ENCODE data around the gene MUC20. TPM values are rescaled to one million over a fixed set of nuclear protein-coding genes. Genes with fewer than 3 reads are reported as not detected.

MUC20 gene
- total RNA-seq, 1 experiment from 2014 or later, result not detected

DNA sequence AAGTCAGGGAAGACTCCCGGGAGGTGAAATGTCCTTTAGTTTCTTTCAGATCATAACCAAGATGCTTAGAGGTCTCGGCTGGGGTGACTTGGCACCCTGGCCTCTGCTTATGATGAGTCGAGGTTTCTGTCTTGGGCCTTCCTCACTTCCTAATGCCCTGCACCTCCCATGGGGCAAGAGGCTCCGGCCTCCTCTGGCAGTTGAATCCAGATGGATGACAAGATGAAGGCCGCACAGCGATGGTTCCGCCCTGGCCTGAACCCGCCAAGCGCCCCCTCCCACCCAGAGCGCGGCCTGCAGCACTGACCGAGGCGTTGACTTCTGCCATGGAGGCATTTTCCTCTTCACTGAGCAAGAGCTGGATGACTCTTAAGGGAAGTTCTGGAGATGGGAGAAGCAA lies 31.3 kb downstream of the MUC20 start:
- Histone ChIP-seq H4K5ac (ENCODE audit: insufficient read length, low read depth, low read length) (no peak overlapping the region), H3K9ac (ENCODE audit: extremely low read depth, insufficient read length, low read length) (no peak overlapping the region), H3K14ac (ENCODE audit: insufficient read depth, low read length) (no peak overlapping the region), H3T11ph (ENCODE audit: low read length) (no peak overlapping the region), H3K27me3 (ENCODE audit: insufficient read depth, low read length) (peaks cover 5% of the 10 kb centered on the region; the same call in 1 of the 2 replicates), H2AK5ac (ENCODE audit: insufficient read length, low read length) (no peak overlapping the region), H3K23ac (ENCODE audit: insufficient read length, low read depth, low read length) (no peak overlapping the region), H3K79me1 (ENCODE audit: insufficient read depth, low read depth, low read length, poor library complexity, severe bottlenecking) (no peaks in the 10 kb centered on the region), H2BK5ac (ENCODE audit: insufficient read length, low read length) (no peak overlapping the region), H3K27ac (ENCODE audit: insufficient read length, low read depth, low read length) (no peak overlapping the region), H2BK12ac (ENCODE audit: insufficient read length, low read depth, low read length) (no peak overlapping the region), H3K4me1 (ENCODE audit: insufficient read depth, low read length) (peaks cover 3% of the 10 kb centered on the region; the same call in 1 of the 2 replicates), H4K20me1 (ENCODE audit: control insufficient read depth, insufficient read depth, insufficient read length) (no peaks in the 10 kb centered on the region), H4K8ac (replicated peaks; ENCODE audit: insufficient read length, low read depth, low read length) (no peak overlapping the region), H3K18ac (ENCODE audit: insufficient read length, low read depth, low read length) (no peak overlapping the region), H3K4ac (ENCODE audit: low read depth, low read length) (no peak overlapping the region), H2BK120ac (ENCODE audit: low read depth, low read length, poor library complexity, severe bottlenecking) (no peak overlapping the region), H3K4me2 (ENCODE audit: insufficient read depth, insufficient read length, low read length) (no peak overlapping the region), H2BK15ac (ENCODE audit: low read depth, low read length) (no peak overlapping the region), H3K9me3 (ENCODE audit: control insufficient read depth, low read depth, low read length) (no peaks in the 10 kb centered on the region), H3K56ac (ENCODE audit: insufficient read length, low read depth, low read length) (no peak overlapping the region), H4K91ac (ENCODE audit: insufficient read length, low read depth, low read length) (no peak overlapping the region), H2AFZ (ENCODE audit: low read length) (no peak overlapping the region), H2BK20ac (ENCODE audit: low read depth, low read length, poor library complexity, severe bottlenecking) (no peak overlapping the region), H3K79me2 (ENCODE audit: insufficient read depth, low read length) (no peaks in the 10 kb centered on the region), H3K23me2 (ENCODE audit: insufficient read length, low read depth, low read length, poor library complexity, severe bottlenecking) (no peaks in the 10 kb centered on the region)
- no peak for DNase-seq
- no CpG with 5 or more reads among the region's 13 CpGs for WGBS (ENCODE audit: extremely low coverage, insufficient read length, low lambda C conversion rate)
- H3K27ac Mint-ChIP-seq, result no peak overlapping the region; a peak in 1 of 7 replicates
- H3K9me3 Mint-ChIP-seq, result peaks cover 3 to 4% of the 10 kb centered on the region in 2 experiments; a peak in 4 of 5 replicates
- peaks cover 6 to 22% of the 10 kb centered on the region in 2 experiments for H3K4me1 Mint-ChIP-seq
- H3K36me3 Mint-ChIP-seq (ENCODE audit: insufficient read depth in 1 of 3, low read depth in 3 of 3), result peaks cover 0 to 3% (median 0%) of the 10 kb centered on the region in 3 experiments; a peak in 4 of 7 replicates
- H3K27me3 Mint-ChIP-seq (ENCODE audit: low read depth), result peaks cover 21% of the 10 kb centered on the region
- H3K4me3 Mint-ChIP-seq, result no peak overlapping the region
- TF ChIP-seq, protein P1, sequence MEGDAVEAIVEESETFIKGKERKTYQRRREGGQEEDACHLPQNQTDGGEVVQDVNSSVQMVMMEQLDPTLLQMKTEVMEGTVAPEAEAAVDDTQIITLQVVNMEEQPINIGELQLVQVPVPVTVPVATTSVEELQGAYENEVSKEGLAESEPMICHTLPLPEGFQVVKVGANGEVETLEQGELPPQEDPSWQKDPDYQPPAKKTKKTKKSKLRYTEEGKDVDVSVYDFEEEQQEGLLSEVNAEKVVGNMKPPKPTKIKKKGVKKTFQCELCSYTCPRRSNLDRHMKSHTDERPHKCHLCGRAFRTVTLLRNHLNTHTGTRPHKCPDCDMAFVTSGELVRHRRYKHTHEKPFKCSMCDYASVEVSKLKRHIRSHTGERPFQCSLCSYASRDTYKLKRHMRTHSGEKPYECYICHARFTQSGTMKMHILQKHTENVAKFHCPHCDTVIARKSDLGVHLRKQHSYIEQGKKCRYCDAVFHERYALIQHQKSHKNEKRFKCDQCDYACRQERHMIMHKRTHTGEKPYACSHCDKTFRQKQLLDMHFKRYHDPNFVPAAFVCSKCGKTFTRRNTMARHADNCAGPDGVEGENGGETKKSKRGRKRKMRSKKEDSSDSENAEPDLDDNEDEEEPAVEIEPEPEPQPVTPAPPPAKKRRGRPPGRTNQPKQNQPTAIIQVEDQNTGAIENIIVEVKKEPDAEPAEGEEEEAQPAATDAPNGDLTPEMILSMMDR (conservative IDR thresholded peaks at IDR 0.05), result no peak

All from H9 (cell line).